H1 (cell line): ENCODE data around the gene KRTAP3-2.

Source experiments
- CREB1 ChIP-seq: IDR thresholded peaks from 2 replicates; pipeline ENCODE4 v1.6.1; 2012; ENCODE audit warnings: inconsistent platforms
- EZH2 ChIP-seq: fragments of 200-600 bp; sonication (generic); IDR thresholded peaks from 2 replicates; pipeline ENCODE4 v1.7.1; 2012; ENCODE audit warnings: low read depth, mild to moderate bottlenecking, moderate library complexity, low read length, inconsistent platforms; ENCODE audit not compliant: severe bottlenecking
- NANOG ChIP-seq: IDR thresholded peaks from 2 replicates; pipeline ENCODE4 v1.6.1; 2011; ENCODE audit warnings: low read length, low read depth, mild to moderate bottlenecking, inconsistent platforms; ENCODE audit not compliant: insufficient read depth, poor library complexity, severe bottlenecking
- POLR2A ChIP-seq, 2 experiments: IDR thresholded peaks; 1 replicate in 1 of 2; 2 replicates in 1 of 2; pipeline ENCODE4 v1.6.1; 2011; ENCODE audit warnings: low read depth in 2 of 2, low read length in 2 of 2, mild to moderate bottlenecking in 2 of 2; ENCODE audit errors: control extremely low read depth in 1 of 2
- POLR2AphosphoS5 ChIP-seq: IDR thresholded peaks from 2 replicates; pipeline ENCODE4 v1.6.1; 2011; ENCODE audit warnings: low read depth, low read length
- SIRT6 ChIP-seq: IDR thresholded peaks from one replicate; pipeline ENCODE4 v1.7.1; 2012; ENCODE audit warnings: low read length, inconsistent platforms
- SP1 ChIP-seq: IDR thresholded peaks from 2 replicates; pipeline ENCODE4 v1.6.1; 2011; ENCODE audit warnings: low read depth, low read length
- TEAD4 ChIP-seq: IDR thresholded peaks from 2 replicates; pipeline ENCODE4 v1.6.1; 2012; ENCODE audit warnings: low read depth, low read length, inconsistent platforms, mixed read lengths
- ZNF274 ChIP-seq: IDR thresholded peaks from 2 replicates; pipeline ENCODE4 v1.7.0; 2012; ENCODE audit warnings: low read length, borderline replicate concordance; ENCODE audit errors: extremely low read depth
- TF ChIP-seq, protein P1 (sequence below), 3 experiments: IDR thresholded peaks; 1 replicate in 2 of 3; 2 replicates in 1 of 3; pipeline versions ENCODE4 v1.5.1 to v1.6.1; 2011; ENCODE audit warnings: low read length in 3 of 3, mild to moderate bottlenecking in 3 of 3, inconsistent platforms in 2 of 3, low read depth in 1 of 3, moderate library complexity in 1 of 3; ENCODE audit not compliant: insufficient read depth in 1 of 3; ENCODE audit errors: control extremely low read depth in 1 of 3
- TF ChIP-seq, protein P2 (sequence below): IDR thresholded peaks from 2 replicates; pipeline ENCODE4 v1.6.1; 2012; ENCODE audit warnings: inconsistent platforms

DNA sequence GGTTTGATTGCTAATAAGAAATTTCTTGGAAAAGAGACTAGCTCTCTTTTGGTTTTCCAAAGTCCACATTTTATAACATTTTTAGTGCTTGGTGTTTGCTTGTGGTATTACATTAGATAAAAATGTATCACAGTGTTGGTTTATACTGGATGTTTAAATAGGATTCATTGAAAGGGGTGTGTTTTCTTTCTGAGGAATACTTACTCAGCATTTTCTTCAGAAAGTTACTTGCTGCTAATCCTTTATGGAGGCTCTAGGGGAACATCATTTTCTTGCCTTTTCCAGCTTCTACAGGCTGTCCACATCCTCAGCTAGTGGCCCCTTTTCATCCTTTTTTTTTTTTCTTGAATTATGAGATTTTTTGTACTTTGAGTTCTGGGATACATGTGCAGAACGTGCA is 32.1 kb downstream of the KRTAP3-2 start:
- TF ChIP-seq POLR2A (IDR thresholded peaks at IDR 0.05; ENCODE audit: control extremely low read depth in 1 of 2, low read depth in 2 of 2, low read length in 2 of 2) (no peak), NANOG (no peak), CREB1 (no peak), POLR2AphosphoS5 (no peak), SIRT6 (no peak), EZH2 (no peak), SP1 (no peak), ZNF274 (no peak), TEAD4 (no peak)
- TF ChIP-seq, protein P1, sequence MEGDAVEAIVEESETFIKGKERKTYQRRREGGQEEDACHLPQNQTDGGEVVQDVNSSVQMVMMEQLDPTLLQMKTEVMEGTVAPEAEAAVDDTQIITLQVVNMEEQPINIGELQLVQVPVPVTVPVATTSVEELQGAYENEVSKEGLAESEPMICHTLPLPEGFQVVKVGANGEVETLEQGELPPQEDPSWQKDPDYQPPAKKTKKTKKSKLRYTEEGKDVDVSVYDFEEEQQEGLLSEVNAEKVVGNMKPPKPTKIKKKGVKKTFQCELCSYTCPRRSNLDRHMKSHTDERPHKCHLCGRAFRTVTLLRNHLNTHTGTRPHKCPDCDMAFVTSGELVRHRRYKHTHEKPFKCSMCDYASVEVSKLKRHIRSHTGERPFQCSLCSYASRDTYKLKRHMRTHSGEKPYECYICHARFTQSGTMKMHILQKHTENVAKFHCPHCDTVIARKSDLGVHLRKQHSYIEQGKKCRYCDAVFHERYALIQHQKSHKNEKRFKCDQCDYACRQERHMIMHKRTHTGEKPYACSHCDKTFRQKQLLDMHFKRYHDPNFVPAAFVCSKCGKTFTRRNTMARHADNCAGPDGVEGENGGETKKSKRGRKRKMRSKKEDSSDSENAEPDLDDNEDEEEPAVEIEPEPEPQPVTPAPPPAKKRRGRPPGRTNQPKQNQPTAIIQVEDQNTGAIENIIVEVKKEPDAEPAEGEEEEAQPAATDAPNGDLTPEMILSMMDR (IDR thresholded peaks at IDR 0.05; ENCODE audit: control extremely low read depth in 1 of 3, insufficient read depth in 1 of 3, low read depth in 1 of 3, low read length in 3 of 3): no peak
- TF ChIP-seq, protein P2, sequence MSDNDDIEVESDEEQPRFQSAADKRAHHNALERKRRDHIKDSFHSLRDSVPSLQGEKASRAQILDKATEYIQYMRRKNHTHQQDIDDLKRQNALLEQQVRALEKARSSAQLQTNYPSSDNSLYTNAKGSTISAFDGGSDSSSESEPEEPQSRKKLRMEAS: no peak
